Measurements from ENCODE around the gene UBE2S. TPM values are rescaled to one million over a fixed set of nuclear protein-coding genes. Genes with fewer than 3 reads are reported as not detected.

UBE2S gene
- total RNA-seq, 1 experiment from 2014 or later: 345 TPM

DNA sequence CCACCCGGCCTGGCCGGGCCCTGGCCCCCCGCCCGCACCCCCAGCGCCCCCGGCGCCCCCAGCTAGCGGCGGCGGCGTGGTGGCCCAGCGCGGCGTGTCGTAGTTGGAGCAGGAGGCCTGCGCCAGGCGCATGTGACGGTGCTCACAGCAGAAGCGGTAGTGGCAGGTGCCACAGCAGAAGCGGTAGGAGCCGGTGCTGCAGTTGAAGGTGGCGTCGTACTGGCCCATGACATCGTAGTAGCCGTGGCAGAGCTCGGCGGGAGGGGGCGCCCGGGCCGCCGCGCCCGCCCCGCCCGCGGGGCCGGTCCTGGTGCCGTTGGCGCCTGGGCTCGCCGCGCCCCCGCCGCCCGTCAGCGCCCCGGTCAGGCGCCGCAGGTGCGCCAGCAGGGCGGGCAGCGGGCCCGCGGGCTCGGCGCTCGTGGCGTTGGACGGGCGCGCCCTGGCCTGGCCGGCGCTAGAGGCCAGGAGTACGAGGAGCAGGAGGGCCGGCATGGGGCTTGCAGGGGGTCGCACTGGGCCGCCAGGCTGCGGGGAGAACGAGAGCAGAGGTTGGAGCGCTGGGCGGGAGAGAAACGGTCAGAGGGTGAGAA lies 34.9 kb upstream of the UBE2S start:
- BruUV-seq (replicated peaks): no TSS peak
- intact Hi-C loops (cut with micrococcal nuclease): no loop called here
- DNase-seq (ENCODE audit: unreplicated experiment): no peak
- Mint-ChIP-seq H3K27me3 (ENCODE audit: insufficient read depth, unreplicated experiment) (peaks cover 66% of the 10 kb centered on the region), H3K27ac (ENCODE audit: low read depth, unreplicated experiment) (no peak overlapping the region), H3K4me3 (ENCODE audit: unreplicated experiment) (no peak overlapping the region), H3K36me3 (ENCODE audit: insufficient read depth, unreplicated experiment) (no peaks in the 10 kb centered on the region), H3K9me3 (ENCODE audit: unreplicated experiment) (no peaks in the 10 kb centered on the region), H3K4me1 (ENCODE audit: insufficient read depth, unreplicated experiment) (peaks cover 40% of the 10 kb centered on the region)
- TF ChIP-seq, protein P1, sequence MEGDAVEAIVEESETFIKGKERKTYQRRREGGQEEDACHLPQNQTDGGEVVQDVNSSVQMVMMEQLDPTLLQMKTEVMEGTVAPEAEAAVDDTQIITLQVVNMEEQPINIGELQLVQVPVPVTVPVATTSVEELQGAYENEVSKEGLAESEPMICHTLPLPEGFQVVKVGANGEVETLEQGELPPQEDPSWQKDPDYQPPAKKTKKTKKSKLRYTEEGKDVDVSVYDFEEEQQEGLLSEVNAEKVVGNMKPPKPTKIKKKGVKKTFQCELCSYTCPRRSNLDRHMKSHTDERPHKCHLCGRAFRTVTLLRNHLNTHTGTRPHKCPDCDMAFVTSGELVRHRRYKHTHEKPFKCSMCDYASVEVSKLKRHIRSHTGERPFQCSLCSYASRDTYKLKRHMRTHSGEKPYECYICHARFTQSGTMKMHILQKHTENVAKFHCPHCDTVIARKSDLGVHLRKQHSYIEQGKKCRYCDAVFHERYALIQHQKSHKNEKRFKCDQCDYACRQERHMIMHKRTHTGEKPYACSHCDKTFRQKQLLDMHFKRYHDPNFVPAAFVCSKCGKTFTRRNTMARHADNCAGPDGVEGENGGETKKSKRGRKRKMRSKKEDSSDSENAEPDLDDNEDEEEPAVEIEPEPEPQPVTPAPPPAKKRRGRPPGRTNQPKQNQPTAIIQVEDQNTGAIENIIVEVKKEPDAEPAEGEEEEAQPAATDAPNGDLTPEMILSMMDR (IDR thresholded peaks at IDR 0.05; ENCODE audit: unreplicated experiment): no peak
- POLR2A ChIA-PET: no interaction called here
- CTCF ChIA-PET: interaction anchor here (1.1 kb wide), 1 partner anchor 13 kb away, joined by 6 read pairs; no protein-coding TSS in a partner anchor

DNA sequence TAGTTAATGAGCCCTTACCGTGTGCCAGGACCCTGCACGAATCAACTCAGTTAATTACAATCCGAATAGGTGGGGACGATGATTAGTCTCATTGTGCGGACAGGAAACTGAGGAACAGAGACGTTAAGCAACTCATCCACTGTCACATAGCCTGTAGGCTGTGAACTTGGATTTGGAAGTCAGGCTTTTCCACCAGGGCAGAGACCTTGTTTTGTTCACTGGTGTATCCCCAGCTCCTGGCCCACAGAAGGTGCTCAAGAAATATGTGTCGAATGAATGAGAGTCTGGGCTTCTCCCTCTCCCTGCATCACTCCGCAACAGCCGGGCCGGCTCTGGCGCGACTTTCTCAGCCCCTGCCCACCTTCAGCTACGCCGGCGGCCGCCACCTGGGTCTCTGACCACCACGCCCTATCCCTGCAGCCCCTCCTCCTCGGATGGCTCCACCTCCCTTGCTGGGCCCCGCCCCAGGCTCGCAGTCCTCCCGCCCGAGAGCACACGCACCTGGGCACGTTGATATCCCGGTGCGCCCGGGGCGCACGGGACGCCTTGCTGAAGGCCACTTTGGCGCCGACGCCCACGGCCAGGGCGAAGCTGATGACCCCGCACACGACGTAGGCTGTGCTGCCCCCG lies 34.2 kb upstream of the UBE2S start:
- H3K9me3 Mint-ChIP-seq (ENCODE audit: unreplicated experiment): no peaks in the 10 kb centered on the region
- no peak overlapping the region for H3K4me3 Mint-ChIP-seq (ENCODE audit: unreplicated experiment)
- no peak overlapping the region for H3K27ac Mint-ChIP-seq (ENCODE audit: low read depth, unreplicated experiment)
- intact Hi-C loops (cut with micrococcal nuclease): no loop called here
- H3K36me3 Mint-ChIP-seq (ENCODE audit: insufficient read depth, unreplicated experiment): no peaks in the 10 kb centered on the region
- CTCF ChIA-PET: interaction anchor here (1.1 kb wide), 1 partner anchor 13 kb away, joined by 6 read pairs; no protein-coding TSS in a partner anchor
- TF ChIP-seq, protein P1 (IDR thresholded peaks at IDR 0.05; ENCODE audit: unreplicated experiment): no peak
- peaks cover 43% of the 10 kb centered on the region for H3K4me1 Mint-ChIP-seq (ENCODE audit: insufficient read depth, unreplicated experiment)
- DNase-seq (ENCODE audit: unreplicated experiment): no peak
- BruUV-seq (replicated peaks): no TSS peak
- POLR2A ChIA-PET: no interaction called here
- H3K27me3 Mint-ChIP-seq (ENCODE audit: insufficient read depth, unreplicated experiment): peaks cover 66% of the 10 kb centered on the region

DNA sequence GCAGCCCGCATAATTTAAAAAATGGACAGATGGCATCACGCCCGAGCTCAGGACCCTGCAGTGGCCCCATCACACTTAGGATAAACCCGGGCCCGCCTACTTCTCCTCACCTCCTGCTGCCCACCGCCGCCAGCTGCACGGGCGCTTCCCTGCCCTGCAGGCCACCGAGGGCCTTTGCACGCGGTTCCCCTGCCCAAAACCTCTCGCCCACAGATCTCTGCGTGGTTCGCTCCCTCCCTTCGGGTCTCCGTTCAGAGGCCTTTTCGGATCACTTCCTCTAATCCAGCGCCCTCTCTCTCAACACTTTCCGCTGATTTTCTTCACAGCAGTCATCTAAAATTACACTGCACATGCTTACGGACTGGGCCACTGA lies 33.7 kb upstream of the UBE2S start:
- ChIA-PET POLR2A (no interaction called here), CTCF (interaction anchor here (1.1 kb wide), 1 partner anchor 14 kb away, joined by 6 read pairs; no protein-coding TSS in a partner anchor)
- H3K27me3 Mint-ChIP-seq (ENCODE audit: insufficient read depth, unreplicated experiment): peaks cover 66% of the 10 kb centered on the region
- H3K4me3 Mint-ChIP-seq (ENCODE audit: unreplicated experiment): no peak overlapping the region
- BruUV-seq (replicated peaks): no TSS peak
- TF ChIP-seq, protein P1 (IDR thresholded peaks at IDR 0.05; ENCODE audit: unreplicated experiment): no peak
- intact Hi-C loops (cut with micrococcal nuclease): no loop called here
- H3K4me1 Mint-ChIP-seq (ENCODE audit: insufficient read depth, unreplicated experiment): peaks cover 43% of the 10 kb centered on the region
- H3K9me3 Mint-ChIP-seq (ENCODE audit: unreplicated experiment): no peaks in the 10 kb centered on the region
- no peaks in the 10 kb centered on the region for H3K36me3 Mint-ChIP-seq (ENCODE audit: insufficient read depth, unreplicated experiment)
- no peak overlapping the region for H3K27ac Mint-ChIP-seq (ENCODE audit: low read depth, unreplicated experiment)
- DNase-seq (ENCODE audit: unreplicated experiment): no peak

DNA sequence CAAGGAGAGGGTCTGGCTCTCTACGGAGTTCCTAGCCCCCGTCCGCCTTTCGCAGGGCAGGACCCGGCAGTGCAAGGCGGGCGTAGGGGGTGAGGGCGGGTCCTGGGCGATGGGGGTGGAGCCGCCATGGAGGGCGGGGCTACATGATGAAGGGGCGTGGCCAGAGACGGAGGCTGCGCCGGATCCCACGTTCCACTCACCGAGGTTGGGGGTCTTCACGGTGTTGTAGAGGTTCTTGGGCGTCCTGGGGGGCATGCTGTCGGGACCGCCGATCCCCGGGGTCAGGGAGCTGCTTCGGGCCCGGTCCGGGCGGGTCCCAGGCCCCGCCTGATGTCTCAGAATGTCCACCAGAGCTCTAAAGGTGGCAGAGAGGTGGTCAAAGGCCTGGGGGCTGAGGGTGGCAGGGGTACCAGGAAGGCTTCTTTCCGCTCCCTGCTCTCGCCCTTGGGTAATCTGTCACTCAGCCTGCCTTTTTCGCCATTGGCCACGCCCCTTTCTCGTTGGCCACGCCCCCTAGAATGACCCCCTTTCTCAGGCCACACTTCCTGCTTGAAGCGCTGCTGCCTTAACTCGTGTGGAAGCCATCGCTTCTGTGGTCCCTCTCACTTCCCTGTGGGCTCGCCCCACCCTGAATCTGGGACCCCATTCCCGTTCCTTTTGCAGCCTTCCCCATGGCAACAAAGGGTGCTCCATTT lies 33.0 kb upstream of the UBE2S start:
- H3K27ac Mint-ChIP-seq (ENCODE audit: low read depth, unreplicated experiment): no peak overlapping the region
- no peaks in the 10 kb centered on the region for H3K36me3 Mint-ChIP-seq (ENCODE audit: insufficient read depth, unreplicated experiment)
- BruUV-seq (replicated peaks): no TSS peak
- no peak overlapping the region for H3K4me3 Mint-ChIP-seq (ENCODE audit: unreplicated experiment)
- no peaks in the 10 kb centered on the region for H3K9me3 Mint-ChIP-seq (ENCODE audit: unreplicated experiment)
- CTCF ChIA-PET: no interaction called here
- POLR2A ChIA-PET: no interaction called here
- H3K4me1 Mint-ChIP-seq (ENCODE audit: insufficient read depth, unreplicated experiment): peaks cover 37% of the 10 kb centered on the region
- TF ChIP-seq, protein P1 (IDR thresholded peaks at IDR 0.05; ENCODE audit: unreplicated experiment): no peak
- intact Hi-C loops (cut with micrococcal nuclease): no loop called here
- DNase-seq (ENCODE audit: unreplicated experiment): no peak
- H3K27me3 Mint-ChIP-seq (ENCODE audit: insufficient read depth, unreplicated experiment): peaks cover 66% of the 10 kb centered on the region
